Metanephros (tissue), 1 donor: ENCODE data around the gene MYH8. TPM values are rescaled to one million over a fixed set of nuclear protein-coding genes. Genes with fewer than 3 reads are reported as not detected.

Experiments
- total RNA-seq: library from RNA; depleted of rRNA; stranded (reverse); fragments of >200 nt; gene quantifications from one replicate; pipeline ENCODE4 v1.2.3, GENCODE V29; 2014

MYH8 gene
- 1,213 TPM for total RNA-seq

GRCh38 chr17:10421900-10422542, at the start of gene MYH8:
MYH8 (minus strand) TSS chr17:10421950; CDS start chr17:10420227, 1,723 bp downstream.

GRCh38 chr17:10469459-10469858, 47.7 kb upstream of the MYH8 start, which contains the start of gene MYH4:
MYH4 (minus strand) TSS chr17:10469559; CDS start chr17:10466745, 2,814 bp downstream.

GRCh38 chr17:10372906-10373305, 48.8 kb downstream of the MYH8 start, which contains the start of gene MYH13:
MYH13 (minus strand) TSS chr17:10373006; CDS start chr17:10364530, 8,476 bp downstream.

Other genes with a start within 250 kb of the MYH8 start
- gene GAS7, start 223.3 kb downstream of the MYH8 start, total RNA-seq: 37.9 TPM
- 0.18 TPM for gene MYH13, start 48.9 kb downstream of the MYH8 start, total RNA-seq
- gene MYH4, start 47.6 kb upstream of the MYH8 start, total RNA-seq: 0.99 TPM
- gene MYH1, start 96.6 kb upstream of the MYH8 start, total RNA-seq: 1.5 TPM
- 137 TPM for gene MYH2, start 127.7 kb upstream of the MYH8 start, total RNA-seq
- 802 TPM for gene MYH3, start 235.4 kb upstream of the MYH8 start, total RNA-seq